ENCODE measurements around the gene SMIM1.

The SMIM1 gene

GRCh38 chr1:3756394-3756793 lies 16.2 kb upstream of the SMIM1 start:
- no peak for DNase-seq (ENCODE audit: low read depth in 2 of 2)

GRCh38 chr1:3759164-3759563 lies 13.4 kb upstream of the SMIM1 start:
- DNase-seq (ENCODE audit: low read depth in 2 of 2) = no peak

- DNase-seq (ENCODE audit: low read depth in 2 of 2) = no peak
Observed at GRCh38 chr1:3759796-3760195, 12.8 kb upstream of the SMIM1 start.

DNA sequence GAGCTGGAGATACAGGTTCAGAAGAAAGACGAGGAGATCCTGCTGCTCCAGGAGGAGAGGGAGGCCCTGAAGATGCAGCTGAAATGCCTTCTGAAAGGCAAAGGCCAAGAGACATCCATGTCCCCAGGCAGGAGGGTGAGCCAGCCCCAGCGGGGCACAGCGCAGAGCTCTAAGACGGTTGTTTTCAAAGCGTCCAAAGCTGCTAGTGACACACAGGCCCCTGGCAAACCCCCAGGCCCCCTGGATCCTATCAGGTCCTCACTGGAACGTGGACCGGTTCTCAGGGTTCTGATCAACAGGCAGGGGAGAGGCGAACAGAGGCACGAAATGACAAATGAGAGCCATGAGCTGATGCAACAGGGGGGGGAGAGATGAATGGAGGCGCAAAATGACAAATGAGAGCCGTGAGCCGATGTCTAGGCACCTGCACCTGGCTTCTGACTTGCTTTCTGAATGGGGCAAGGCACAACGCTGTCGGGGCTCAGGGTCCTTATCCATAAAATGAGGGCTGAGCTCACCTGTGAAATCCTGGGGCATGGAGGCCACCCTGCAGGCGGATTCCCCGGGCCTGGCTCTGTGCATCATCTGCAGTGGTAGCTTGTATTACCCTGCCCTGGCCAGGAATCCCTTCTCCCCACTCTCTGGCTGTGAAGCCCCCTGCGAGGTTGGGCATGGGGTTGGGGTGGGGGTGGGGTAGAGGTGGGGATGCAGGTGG lies 11.1 kb upstream of the SMIM1 start:
- DNase-seq (ENCODE audit: low read depth in 2 of 2) = no peak

GRCh38 chr1:3762151-3762872 lies 10.2 kb upstream of the SMIM1 start:
- DNase-seq (ENCODE audit: low read depth in 2 of 2) = no peak

GRCh38 chr1:3762873-3763228 lies 9.7 kb upstream of the SMIM1 start:
- DNase-seq (ENCODE audit: low read depth in 2 of 2) = no peak

DNA sequence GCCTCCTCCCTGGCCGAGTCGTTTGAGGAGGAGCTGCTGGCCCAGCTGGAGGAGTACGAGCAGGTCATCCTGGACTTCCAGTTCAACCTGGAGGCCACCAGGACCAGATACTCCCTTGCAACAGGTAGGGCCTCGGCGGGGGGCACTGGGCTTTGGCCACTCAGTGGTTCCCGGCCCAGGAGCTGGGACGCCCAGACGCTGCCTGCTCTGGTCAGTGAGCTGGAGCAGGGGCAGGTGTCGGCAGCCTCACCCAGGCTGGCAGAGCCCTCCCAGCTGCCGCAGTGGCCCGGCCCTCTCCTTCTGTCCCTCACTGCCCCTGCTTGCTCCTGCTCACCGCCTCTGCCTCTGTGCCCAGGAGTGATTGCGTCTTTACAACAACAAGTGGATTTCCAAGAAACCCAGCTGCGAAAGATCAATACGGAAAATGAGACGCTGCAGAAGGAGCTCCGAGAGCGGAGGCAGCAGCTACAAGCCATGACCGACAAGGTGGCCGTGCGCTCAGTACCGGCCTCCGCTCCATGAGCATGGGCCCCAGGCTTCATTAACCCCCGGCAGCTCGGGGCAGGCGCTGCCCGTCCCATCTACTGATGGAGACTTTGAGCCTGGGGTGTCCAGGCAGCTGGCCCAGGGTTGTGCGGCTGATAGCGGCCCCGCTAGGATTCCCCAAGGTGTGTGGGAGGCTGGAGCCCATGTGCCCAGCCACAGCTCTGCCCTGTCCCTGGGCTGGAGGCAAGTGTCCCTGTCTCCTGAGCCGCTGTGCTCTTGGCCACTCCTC lies 9.0 kb upstream of the SMIM1 start:
- DNase-seq (ENCODE audit: low read depth in 2 of 2) = no peak

GRCh38 chr1:3767328-3767925 lies 5.1 kb upstream of the SMIM1 start:
- DNase-seq (ENCODE audit: low read depth in 2 of 2) = no peak

DNA sequence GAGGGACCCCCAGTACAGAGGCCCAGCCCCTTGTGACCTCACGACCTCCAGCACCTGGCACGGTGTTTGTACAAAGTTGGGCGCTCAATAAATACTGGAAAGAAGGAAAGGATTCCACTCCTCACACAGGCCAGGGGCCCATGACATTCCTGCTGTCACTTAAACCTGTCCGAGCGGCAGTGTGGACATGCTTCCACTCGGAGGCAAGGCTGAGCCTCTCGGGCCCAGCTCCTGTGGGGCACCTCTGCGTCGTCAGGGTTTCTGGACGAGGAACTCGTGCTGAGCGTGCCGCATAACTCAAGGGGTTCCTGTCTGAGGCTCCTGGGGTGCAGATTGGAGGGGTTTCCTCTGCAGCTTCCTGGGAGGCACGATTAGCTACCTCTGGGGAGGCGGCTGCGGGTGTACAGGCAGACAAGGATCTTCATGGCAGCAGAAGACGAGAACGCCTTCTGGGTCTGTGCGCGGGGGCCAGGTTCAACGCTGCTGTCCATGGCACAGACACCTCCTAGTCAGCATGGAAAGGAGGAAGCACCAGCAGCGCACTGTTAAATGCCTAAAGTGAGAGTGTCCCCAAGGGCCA lies 3.6 kb upstream of the SMIM1 start:
- DNase-seq (ENCODE audit: low read depth in 2 of 2) = no peak

GRCh38 chr1:3770047-3770765 lies 2.3 kb upstream of the SMIM1 start:
- no peak for DNase-seq (ENCODE audit: low read depth in 2 of 2)

GRCh38 chr1:3771108-3772026 lies 1.2 kb upstream of the SMIM1 start:
- DNase-seq (ENCODE audit: low read depth in 2 of 2) = no peak

- DNase-seq (ENCODE audit: low read depth in 2 of 2) = peak; percentile 81 to 83
Observed at GRCh38 chr1:3772027-3772714, 378 bp upstream of the SMIM1 start.

- DNase-seq (ENCODE audit: low read depth in 2 of 2) = no peak
Observed at GRCh38 chr1:3773572-3774275, 1.2 kb downstream of the SMIM1 start.

GRCh38 chr1:3774276-3774945 lies 1.9 kb downstream of the SMIM1 start:
- DNase-seq (ENCODE audit: low read depth in 2 of 2) = no peak

- DNase-seq (ENCODE audit: low read depth in 2 of 2) = no peak
Observed at GRCh38 chr1:3774946-3775489, 2.5 kb downstream of the SMIM1 start.

- no peak for DNase-seq (ENCODE audit: low read depth in 2 of 2)
Observed at GRCh38 chr1:3775490-3776230, 3.1 kb downstream of the SMIM1 start.

DNA sequence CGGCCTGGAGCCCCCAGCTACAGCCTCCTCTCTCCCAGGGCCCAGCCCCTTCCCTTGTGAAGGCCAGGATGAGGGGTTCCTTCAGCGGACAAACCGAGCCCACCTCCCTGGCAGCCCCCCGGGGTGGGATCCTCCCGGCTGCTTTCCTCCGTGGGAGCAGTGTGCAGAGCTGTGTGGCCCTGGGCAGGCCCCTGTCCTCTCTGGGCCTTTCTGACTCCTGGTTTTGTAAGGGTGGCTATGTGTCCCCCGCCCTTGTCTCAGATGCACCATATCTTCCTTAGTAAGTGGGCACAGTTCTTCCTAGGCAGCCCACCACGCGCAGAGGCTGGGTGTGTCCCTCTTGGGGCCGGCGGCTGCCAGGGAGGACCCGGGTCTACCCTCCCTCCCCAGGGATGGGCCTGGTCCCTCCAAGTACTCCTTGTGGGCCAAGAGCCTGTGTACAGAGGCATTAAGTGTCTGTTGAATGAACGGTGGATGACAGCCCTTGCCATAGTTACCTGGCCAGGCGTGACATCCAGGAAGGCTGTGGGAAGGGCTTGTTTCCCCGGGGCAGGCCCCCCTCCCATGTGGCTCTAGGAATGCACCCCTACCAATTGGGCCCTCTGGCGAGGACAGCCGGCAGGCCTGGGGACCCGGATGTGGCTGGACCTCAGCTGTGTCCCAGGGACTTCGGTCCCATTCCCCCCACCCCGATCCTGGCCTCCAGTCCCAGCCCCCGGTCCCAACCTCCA lies 3.8 kb downstream of the SMIM1 start:
- no peak for DNase-seq (ENCODE audit: low read depth in 2 of 2)
